ENCODE data around the gene MYO1G.
"Not testable (repeated sequence)": the region's sequence is repeated elsewhere in the genome, so short reads cannot be mapped to it uniquely, and the experiment has no call there.

Gene MYO1G

DNA sequence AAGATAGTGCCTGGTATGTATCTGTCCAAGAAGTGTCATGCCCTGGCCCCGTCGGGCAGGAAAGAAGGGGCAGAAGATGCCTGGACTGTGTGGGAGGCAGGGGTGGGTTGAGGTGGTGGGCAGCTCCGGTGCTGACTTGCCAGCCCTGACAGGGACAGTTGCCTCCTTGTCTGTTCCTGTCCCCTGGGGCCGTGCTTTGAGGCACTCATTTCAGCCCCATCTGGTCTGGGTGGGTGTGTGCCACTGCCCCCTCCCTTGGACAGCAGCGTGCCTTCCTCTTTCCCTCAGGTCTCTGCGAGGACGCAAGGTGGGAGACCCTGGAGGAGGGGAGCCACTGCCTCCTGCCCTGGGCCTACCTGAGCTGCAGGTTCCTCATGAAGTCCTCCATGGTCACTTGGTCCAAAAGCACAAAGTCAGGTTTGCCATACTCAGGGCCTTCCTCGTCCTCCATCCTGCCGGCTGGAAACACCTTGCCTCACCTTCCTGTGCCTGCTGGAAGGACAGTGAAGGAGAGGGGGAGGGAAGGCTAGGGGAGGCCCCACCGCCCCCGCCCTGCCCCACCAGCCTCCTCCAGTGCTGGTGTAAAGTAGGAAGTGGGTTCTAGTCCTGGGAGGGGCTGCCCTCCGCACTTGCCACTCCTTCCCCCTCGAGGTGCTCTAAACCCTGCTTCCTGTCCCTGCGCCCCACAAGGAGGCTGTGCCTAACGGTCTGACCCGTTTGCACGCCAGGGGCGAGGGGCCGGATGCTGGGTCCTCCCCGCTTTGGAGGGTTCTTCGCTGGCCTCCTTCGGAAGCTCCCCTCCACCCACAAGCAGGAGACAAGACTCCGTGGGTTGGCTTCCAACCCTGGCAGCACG lies at the start of gene MYO1G:
MYO1G (minus strand) TSS at position 505 of the 856 bp plus-strand sequence; CDS start at position 451, 54 bp downstream.
- DNase-seq: peak; percentile 91

DNA sequence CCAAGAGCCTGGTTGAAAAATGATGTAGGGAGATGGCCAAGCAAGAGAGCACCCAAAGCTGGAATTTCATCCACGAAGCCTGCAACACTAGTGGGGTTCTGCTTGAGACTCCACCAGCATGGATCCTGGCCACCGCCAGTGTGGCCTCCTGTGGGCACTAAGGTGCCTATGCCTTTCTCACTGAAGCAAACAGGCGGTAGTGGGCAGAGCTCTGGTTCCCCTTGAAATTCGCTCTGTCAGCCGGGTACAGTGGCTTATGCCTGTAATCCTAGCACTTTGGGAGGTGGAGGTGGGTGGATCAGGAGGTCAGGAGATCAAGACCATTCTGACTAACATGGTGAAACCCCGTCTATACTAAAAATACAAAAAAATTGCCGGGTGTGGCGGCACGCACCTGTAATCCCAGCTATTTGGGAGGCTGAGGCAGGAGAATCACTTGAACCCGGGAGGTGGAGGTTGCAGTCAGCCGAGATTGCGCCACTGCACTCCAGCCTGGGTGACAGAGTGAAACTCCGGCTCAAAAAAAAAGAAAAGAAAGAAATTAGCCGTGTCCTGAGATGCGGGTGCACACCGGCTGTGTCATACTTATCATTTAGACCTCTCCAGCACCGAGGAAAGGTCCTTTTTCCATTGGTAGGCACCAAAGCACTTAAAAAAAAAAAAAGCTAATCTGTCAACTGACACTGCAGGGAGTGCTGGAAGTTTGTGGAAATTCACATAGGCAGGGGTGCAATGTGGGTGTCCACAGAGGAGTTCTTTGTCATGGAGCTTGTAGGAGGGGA lies 49.5 kb upstream of the MYO1G start:
- DNase-seq: no peak

DNA sequence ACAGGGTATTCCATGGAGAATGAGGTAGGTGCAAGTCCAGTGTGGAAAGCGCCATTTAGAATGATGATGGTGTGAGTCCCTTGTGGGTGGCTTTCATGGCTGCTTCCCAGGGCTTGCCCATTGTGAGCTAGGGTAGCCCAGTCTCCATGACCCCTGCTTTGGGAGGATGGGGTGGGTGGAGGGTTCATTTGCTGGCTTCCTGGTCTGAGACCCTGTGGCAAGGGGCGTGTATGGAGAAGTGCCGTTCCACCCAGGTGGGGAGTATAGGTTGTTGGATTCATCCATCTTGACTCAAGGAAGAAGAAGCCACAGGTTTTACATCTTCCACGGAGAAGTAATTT lies 48.9 kb upstream of the MYO1G start:
- no peak for DNase-seq

DNA sequence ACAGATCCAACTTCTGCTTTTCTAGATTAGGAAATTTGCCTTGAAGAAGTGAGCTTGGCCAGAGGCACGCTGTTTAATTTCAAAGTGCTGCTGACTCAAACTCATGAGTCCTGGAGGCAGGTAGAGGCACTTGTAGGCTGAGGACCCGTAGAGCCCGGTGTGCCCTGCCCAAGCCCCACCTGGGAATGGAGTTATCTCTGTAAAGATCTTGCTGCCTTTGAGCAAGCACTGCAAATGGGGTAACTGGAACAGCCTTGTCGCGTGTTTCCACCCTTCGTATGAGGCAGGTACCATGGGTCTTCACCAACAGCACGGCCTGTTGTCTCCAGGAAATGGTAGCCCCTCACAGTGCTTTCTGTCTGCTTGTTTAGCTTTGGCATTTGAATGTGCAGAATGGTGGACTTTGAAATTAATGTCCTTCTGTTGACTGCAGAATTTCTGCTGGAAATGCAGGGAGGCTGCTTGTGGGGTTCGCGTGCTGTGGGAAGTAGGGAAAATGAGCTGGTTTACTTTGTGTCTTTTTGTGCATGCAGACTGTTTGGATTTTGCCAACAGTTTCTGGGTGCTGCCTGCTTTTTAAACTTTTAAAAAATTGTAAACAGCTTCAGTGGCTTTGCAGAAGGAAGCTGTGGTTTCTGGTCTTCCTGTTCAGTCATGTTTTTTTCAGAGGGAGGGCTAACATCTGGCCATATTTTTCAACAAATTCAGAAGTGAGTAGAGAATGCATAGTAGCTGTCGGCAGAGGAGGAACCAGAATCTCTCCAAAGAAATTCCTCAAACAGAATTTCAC lies 48.4 kb upstream of the MYO1G start:
- peak; percentile 79 for DNase-seq

DNA sequence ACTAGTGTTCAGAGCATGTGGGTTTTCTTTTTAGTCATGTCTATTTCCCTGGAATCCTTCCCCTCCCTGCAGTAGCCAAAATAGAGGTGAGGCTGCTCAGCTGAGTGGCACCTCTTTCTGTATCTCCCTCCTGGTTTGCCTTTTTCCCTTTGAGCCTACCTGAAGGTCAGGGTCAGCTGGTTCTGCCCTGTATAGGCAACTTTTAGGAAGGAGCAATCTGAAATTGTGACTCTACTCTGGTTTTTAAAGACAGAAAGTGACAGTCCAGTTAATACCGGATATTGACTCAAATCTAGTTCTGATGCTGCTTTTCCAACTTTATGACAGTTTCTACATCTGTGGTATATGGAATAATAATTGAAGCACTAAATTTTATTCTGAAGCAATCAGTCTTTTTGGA lies 47.2 kb upstream of the MYO1G start:
- no peak for DNase-seq

DNA sequence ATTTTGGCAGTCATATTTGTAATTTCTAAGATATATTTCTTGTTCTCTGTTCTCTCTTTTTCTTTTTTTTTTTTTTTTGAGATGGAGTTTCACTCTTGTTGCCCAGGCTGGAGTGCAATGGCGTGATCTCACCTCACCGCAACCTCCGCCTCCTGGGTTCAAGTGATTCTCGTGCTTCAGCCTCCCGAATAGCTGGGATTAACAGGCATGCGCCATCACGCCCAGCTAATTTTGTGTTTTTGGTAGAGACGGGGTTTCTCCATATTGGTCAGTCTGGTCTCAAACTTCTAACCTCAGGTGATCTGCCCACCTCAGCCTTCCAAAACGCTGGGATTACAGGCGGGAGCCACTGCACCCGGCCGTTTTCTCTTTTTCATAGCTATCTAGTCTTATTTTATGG lies 46.7 kb upstream of the MYO1G start:
- DNase-seq: not testable (repeated sequence)

DNA sequence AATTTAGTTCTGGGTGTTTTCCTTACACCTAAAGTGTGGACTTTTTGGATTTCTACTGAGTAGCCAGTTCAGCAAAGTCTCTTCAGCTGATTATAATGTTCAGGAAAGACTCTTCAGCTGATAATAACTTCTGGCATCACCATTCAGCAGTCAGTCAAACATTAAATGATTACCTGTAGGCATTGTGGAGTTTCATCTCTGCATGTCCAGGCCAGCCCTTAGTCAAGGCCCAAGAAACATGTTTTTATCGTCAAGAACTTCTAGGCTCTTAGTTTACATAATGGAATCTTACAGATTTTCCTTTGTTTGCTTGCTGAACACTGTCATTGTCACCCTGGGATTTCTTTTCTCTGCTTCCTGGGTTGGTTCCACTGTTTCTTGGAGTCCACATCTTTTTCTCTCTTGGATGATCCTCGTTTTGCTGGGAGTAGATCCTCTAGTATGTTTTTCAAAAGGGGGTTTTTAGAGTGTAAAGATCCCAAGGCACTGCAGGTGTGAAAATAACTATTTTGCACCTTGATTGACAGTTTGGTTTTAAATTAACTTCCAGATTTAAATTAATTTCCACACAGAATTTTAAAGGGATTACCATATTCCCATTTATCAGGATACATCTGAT lies 45.4 kb upstream of the MYO1G start:
- no peak for DNase-seq

DNA sequence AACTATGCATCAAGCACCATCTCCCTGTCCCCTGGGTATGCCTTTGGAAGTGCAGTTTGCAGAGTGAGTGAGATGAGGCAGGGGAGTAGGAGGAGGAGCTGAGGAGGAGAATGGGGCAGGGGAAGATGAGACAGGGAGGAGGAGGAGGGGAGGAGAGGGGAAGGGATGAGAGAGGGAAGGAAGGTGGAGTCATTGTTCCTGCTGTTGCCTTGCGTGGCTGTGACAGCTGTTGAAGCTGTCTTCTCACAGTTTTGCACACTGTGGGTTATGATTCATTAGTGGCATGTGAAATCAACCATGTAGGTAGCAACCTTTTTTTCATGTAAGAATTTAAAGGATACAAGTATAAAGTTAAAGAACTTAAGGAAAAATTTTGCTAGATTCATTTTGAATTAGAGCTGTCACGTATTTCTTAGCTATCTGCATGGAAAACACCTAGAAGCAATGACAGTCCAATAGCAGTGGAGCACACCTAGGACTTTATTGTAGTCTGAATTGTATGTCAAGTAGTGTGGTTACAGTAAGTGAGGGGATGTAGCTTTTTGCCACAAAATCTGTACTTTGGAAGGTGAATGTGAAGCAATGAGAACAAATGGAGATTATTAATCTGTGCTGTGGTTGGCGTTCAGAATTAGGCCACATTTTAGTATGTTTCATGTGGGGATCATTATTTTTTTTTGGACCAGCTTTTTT lies 42.9 kb upstream of the MYO1G start:
- DNase-seq: no peak

DNA sequence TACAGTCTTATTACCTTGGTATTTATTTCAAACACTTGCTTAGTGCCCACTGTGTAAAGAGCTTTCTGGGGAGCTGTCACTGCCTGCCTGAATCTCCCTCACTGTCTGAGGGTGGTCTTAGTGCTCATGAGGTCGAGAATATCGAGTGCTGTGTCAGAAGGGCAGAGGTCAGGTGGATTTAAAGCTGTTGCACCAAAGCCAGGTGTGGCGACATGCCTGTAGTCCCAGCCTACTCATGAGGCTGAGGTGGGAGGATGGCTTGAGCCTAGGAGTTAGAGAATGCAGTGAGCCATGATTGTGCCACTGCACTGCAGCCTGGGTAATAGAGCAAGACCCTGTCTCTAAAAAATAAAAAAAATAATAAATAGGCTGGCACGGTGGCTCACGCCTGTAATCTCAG lies 42.1 kb upstream of the MYO1G start:
- no peak for DNase-seq

DNA sequence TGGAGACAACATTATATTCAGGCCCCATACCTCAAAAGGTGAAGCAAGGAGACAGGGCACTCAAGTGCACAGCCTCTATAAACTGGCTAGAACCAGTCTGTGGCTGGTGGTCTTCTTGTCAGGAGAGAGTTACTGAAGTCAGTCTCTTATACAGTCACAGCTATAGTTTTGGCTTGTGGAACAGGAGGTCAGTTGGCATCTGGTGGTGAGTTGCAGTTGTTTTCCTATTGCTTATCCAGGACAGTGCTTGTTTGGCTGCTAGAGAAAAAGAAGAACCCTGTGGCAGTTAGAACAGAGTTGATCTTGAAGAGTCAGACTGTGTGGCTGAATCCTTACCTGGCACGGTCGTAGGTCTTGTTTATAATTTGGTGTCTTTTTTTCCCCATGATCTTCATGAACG lies 38.4 kb upstream of the MYO1G start:
- DNase-seq: no peak

DNA sequence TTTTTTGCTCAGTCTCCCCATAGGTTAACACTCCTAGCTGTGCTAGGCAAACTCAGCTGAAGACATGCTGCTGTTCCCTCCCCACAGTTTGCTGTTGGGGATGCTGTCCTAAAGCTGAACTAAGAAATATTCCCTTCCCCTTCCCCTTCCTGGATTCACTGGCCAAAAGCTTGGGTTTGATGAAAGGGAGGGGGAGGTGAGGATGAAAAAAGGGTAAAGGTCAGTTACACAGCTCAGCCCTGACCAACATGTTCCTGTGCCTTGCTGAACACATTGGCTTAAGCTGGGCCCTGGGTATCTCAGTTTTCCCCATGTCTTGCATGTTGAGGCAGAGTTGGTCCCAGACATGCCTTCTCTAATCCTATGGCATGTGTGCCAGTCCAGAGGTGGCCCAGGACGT lies 36.5 kb upstream of the MYO1G start:
- no peak for DNase-seq

DNA sequence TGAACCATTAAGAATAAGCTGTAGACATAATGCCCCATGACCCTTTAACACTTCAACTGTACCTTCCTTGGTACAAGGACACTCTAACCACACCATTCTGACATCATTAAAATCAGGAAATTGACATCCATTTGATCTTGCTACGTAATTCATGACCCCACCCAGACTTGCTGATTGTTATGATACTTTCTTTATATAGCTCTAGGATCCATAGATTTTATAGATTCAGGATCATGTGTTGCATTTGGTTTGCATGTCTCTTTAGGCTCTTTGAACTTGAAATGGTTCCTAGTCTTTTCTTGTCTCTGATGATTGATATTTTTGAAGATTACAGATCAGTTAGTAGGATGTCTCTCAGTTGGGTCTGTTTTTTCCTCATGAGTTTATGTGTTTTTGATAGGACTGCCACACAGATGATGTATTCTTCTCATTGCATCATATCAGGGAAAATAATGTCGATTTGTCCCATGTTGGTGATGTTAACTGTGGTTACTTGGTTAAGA lies 34.7 kb upstream of the MYO1G start:
- no peak for DNase-seq

DNA sequence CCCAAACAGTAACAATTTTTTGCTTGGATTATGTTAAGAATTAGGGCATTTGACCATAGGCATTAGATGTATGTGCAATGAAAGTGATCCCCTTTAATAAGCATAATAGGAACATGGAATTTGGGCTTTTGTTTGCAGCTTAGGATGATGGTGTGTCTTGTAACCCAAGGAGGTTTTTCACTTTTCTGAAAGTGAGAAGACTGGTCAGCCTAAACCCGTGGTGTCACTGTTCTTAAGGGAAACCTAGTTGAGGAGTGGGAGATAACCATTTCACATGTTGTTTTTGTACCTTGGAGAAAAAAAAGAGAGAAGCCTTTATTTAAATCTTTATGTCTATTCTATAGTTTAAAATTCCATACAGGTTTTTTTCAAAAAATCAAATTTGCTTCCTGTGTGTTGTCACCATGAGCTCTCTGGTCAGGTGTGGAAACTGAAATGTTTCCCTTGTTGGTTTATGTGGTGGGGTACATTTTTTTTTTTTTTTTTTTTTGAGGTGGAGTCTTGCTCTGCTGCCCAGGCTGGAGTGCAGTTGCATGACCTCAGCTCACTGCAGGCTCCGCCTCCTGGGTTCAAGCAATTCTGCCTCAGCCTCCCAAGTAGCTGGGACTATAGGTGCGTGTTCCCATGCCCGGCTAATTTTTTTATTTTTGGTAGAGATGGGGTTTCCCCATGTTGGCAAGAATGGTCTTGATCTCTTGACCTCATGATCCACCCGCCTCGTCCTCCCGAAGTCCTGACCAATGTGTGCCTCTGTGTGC lies 28.9 kb upstream of the MYO1G start:
- no peak for DNase-seq

DNA sequence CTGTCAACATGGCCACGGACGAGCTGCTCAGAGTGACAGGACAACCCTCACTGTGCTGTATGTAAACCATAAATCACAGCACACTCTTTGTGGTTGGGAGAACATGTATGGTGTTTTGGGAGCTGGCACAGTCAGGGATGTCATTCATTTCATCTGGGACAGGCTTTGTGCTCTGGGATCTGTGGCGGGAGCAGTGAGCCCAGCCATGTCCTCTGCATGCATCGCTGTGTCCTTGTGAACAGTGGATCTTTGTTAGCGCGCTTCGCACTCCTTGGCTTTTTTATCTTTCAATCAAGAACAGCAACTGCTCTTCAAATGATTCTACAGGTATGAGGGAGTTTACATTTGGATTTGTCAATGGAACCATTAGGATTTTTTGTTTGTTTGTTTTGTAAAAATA lies 28.3 kb upstream of the MYO1G start:
- DNase-seq: no peak

DNA sequence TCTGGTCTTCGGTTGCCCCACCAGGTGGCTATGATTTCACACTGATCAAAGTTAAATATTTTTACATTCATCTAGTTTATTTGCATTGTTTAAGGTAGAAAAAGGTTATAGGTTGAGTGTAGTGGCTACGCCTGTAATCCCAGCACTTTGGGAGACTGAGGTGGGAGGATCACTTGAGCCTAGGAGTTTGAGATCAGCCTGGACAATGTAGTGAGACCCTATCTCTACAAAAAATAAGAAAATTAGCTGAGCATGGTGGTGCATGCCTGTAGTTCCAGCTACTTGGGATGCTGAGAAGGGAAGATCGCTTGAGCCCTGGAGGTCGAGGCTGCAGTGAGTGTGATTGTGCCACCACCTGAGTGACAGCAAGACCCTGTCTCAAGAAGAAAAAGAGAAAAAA lies 25.0 kb upstream of the MYO1G start:
- DNase-seq: no peak

DNA sequence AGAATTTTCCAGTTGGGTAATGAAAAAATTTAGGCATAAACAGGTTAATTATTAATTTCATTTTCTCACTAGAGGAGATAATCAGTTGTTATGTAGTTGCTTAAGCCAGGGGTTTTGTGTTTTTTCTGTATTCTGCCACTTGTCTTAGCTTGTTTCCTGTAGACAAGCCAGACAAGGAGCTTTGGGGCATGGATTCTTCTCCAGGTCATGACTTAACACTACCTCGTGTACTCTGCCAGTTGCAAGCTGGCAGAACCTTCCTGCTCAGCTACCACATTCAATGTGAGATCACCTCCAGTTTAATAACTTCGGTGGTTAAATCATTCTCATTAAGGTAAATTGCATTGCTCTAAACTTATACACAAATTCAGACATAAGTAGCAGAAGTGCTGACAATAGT lies 23.0 kb upstream of the MYO1G start:
- DNase-seq: no peak

DNA sequence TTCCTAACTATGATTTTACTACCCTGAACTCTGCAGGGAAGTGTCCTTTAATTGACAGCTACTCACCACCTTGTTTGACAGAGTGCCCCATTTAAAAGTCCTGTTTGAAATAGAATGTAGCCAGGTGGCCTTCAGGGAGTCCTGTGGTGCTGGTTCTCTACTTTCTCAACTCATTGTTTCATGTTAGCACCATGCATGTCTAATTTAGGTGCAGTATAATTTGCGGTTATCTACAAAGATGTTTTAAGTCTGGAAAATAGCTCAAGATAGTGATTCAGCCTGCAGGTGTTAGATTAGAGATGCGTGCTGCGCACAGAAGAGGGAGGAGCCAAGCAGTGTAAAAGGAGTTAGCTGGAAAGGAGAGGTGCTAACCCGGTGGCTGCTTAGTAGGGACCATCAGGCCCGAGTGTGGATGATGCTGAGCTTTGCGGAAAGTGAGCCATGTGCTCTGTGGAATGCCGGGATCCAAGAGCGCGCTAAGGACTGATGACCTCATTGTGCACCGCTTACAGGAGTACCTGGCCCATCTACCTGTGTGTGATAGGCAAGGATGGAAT lies 22.4 kb upstream of the MYO1G start:
- DNase-seq: peak; percentile 91

DNA sequence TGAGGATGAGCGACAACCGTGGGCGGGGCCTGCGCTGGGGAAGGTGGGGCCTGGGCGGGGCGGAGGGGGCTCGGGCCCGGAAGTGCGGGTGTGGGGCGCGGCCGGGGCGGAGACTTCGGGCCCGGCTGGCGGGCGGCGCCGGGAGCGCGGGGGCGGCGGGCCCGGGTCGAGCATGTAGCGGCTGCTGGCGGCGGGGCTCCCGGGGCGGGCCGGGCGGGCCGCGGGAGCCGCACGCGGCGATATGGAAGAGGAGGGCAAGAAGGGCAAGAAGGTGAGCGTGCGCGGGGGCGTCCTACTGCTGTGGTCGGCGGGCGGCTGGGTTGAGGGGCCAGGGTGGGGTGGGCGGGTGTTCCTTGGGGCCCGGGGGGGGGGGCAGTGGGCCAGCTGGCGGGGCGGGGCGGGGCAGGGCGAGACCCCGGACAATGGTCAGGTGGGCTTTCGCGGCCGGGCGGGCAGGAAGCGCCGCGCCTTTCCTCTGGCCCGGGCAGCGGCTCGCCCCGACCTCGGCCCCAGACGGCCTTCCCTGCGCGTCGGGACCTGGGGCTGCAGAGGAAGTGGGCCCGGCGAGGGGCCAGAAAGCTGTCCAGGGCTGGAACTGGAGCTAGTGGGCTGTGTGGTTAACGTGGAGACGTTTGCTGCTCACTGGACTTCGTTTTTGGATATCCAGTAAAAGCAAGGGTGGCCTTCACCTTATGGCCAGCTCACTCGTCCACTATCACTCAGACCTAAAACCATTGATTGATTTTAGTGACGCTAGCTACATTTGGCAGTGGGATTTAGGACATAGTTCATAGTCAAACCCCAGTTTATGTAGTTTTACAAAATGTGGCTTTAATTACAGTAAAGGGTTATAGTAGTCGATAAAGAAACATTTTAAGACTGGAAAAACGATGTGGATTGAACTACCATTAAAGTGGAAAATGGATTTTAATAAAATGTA lies 21.5 kb upstream of the MYO1G start, which contains the start of gene CCM2:
CCM2 (plus strand) TSS at position 109 of the 940 bp plus-strand sequence; CDS start at position 242, 133 bp downstream.
- DNase-seq: no peak

DNA sequence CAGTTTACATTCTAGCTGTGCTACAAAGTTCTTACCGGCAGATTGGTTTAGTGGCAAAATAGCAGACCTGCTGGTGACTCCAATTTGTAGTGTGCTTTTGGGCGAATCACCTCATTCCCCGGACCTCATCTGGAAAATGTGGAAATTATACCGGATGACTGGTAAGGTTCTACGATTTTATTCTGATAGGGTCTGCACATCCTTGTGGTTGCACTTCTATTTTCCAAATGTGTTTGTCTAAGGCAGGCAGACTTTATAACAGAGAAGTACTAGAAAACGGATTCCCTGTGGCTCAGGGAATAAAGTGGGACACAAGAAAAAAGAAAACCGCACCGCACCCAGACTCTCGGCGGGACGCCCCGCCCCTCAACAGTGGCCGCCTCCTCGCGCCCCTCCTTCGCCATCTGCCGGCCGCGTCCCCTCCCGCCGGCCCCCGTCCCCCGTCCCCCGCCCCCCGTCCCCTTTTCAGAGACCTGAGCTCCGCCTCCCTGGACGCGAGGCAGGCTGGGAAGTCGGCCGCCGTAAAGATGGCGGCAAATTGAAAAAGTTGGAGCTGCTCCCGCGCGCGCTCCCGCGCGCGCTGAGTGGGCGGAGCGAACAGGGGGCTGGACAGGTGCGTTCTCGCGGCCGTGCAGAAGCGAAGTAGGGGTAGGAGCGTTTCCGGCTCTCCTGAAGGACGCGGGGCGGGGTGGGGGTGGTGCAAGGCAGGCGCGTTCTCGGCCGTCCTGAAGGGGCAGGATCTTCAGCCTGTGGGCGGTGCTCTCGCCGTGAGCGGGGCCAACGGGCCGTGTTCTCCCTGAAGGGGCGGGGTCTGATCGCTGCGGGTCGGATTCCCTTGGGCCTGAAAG lies 20.7 kb upstream of the MYO1G start:
- peak; percentile 99 for DNase-seq
